Measurements from ENCODE around the gene SLC2A5. TPM values are rescaled to one million over a fixed set of nuclear protein-coding genes. Genes with fewer than 3 reads are reported as not detected.

The SLC2A5 gene
- total RNA-seq, 1 experiment from 2014 or later: not detected

GRCh38 chr1:9110669-9111356 is 41.4 kb upstream of the SLC2A5 start:
- Histone ChIP-seq H3K27ac (ENCODE audit: low read depth, low read length, poor library complexity, severe bottlenecking) (no peak overlapping the region), H3K4me1 (ENCODE audit: insufficient read depth, low read length, poor library complexity, severe bottlenecking) (no peaks in the 10 kb centered on the region), H3K27me3 (replicated peaks; ENCODE audit: insufficient read depth, low read depth, low read length, poor library complexity) (no peaks in the 10 kb centered on the region), H3K36me3 (ENCODE audit: insufficient read depth, low read length, poor library complexity, severe bottlenecking) (no peaks in the 10 kb centered on the region), H3K9me3 (ENCODE audit: low read depth, low read length, poor library complexity, severe bottlenecking) (no peaks in the 10 kb centered on the region), H3K4me3 (ENCODE audit: low read depth, low read length, poor library complexity, severe bottlenecking) (no peak overlapping the region)
- ChIA-PET CTCF (interaction anchor here (0.6 to 1.5 kb wide), 9 partner anchors 11 to 595 kb away, joined by 3 to 10 read pairs (median 3); no protein-coding TSS in a partner anchor), POLR2A (ENCODE audit: low non-redundant PET) (no interaction called here)
- BruUV-seq (replicated peaks): no TSS peak
- TF ChIP-seq EZH2 (IDR thresholded peaks at IDR 0.05; ENCODE audit: borderline replicate concordance, low read depth, low read length, poor library complexity, severe bottlenecking): no peak
- peak; percentile 95 for TF ChIP-seq CTCF (conservative IDR thresholded peaks at IDR 0.05; ENCODE audit: low read depth, low read length)
- intact Hi-C loops (cut with micrococcal nuclease; ENCODE audit: unreplicated experiment): loop anchor here (1.0 to 5.0 kb wide), 2 partner anchors 85 to 381 kb away; no protein-coding TSS in a partner anchor
- DNase-seq (ENCODE audit: low spot score): peak; percentile 87

- intact Hi-C loops (cut with micrococcal nuclease; ENCODE audit: unreplicated experiment): no loop called here
- ChIA-PET POLR2A (ENCODE audit: low non-redundant PET) (interaction anchor here (0.7 kb wide), 1 partner anchor 359 kb away, joined by 3 read pairs; no protein-coding TSS in a partner anchor), CTCF (no interaction called here)
- no peak overlapping the region for H3K27ac ChIP-seq (ENCODE audit: low read depth, low read length, poor library complexity, severe bottlenecking)
- no peak for DNase-seq (ENCODE audit: low spot score)
- H3K27me3 ChIP-seq (replicated peaks; ENCODE audit: insufficient read depth, low read depth, low read length, poor library complexity): no peaks in the 10 kb centered on the region
- no peaks in the 10 kb centered on the region for H3K9me3 ChIP-seq (ENCODE audit: low read depth, low read length, poor library complexity, severe bottlenecking)
- H3K4me3 ChIP-seq (ENCODE audit: low read depth, low read length, poor library complexity, severe bottlenecking): no peak overlapping the region
- no peaks in the 10 kb centered on the region for H3K36me3 ChIP-seq (ENCODE audit: insufficient read depth, low read length, poor library complexity, severe bottlenecking)
- no TSS peak for BruUV-seq (replicated peaks)
- TF ChIP-seq EZH2 (IDR thresholded peaks at IDR 0.05; ENCODE audit: borderline replicate concordance, low read depth, low read length, poor library complexity, severe bottlenecking) (no peak), CTCF (conservative IDR thresholded peaks at IDR 0.05; ENCODE audit: low read depth, low read length) (no peak)
- H3K4me1 ChIP-seq (ENCODE audit: insufficient read depth, low read length, poor library complexity, severe bottlenecking): no peaks in the 10 kb centered on the region
Observed at GRCh38 chr1:9108056-9108665, 38.7 kb upstream of the SLC2A5 start.

GRCh38 chr1:9107136-9107535 is 37.7 kb upstream of the SLC2A5 start:
- no TSS peak for BruUV-seq (replicated peaks)
- Histone ChIP-seq H3K4me1 (ENCODE audit: insufficient read depth, low read length, poor library complexity, severe bottlenecking) (no peaks in the 10 kb centered on the region), H3K27me3 (replicated peaks; ENCODE audit: insufficient read depth, low read depth, low read length, poor library complexity) (no peaks in the 10 kb centered on the region), H3K36me3 (ENCODE audit: insufficient read depth, low read length, poor library complexity, severe bottlenecking) (no peaks in the 10 kb centered on the region), H3K27ac (ENCODE audit: low read depth, low read length, poor library complexity, severe bottlenecking) (no peak overlapping the region), H3K4me3 (ENCODE audit: low read depth, low read length, poor library complexity, severe bottlenecking) (no peak overlapping the region), H3K9me3 (ENCODE audit: low read depth, low read length, poor library complexity, severe bottlenecking) (no peaks in the 10 kb centered on the region)
- TF ChIP-seq EZH2 (IDR thresholded peaks at IDR 0.05; ENCODE audit: borderline replicate concordance, low read depth, low read length, poor library complexity, severe bottlenecking) (no peak), CTCF (conservative IDR thresholded peaks at IDR 0.05; ENCODE audit: low read depth, low read length) (no peak)
- ChIA-PET CTCF (no interaction called here), POLR2A (ENCODE audit: low non-redundant PET) (no interaction called here)
- DNase-seq (ENCODE audit: low spot score): no peak
- intact Hi-C loops (cut with micrococcal nuclease; ENCODE audit: unreplicated experiment): no loop called here

Measured in A673 (cell line).